Endodermal cell (in vitro differentiated cells): Measurements from ENCODE around the gene CCDC192. TPM values are rescaled to one million over a fixed set of nuclear protein-coding genes. Genes with fewer than 3 reads are reported as not detected.

Source experiments
- DNase-seq: peaks from one replicate; pipeline ENCODE4 v3.0.0-alpha.2; 2017
- H3K27ac ChIP-seq: 2 replicates; pipeline ENCODE4 v1.5.1; 2013; ENCODE audit warnings: mild to moderate bottlenecking, low read depth, low read length, moderate library complexity
- H3K27me3 ChIP-seq: 2 replicates; pipeline ENCODE4 v1.6.1; 2013; ENCODE audit warnings: mild to moderate bottlenecking, low read length, moderate library complexity; ENCODE audit not compliant: insufficient read depth, control insufficient read depth, poor library complexity, severe bottlenecking
- H3K36me3 ChIP-seq: 2 replicates; pipeline ENCODE4 v1.7.0; 2013; ENCODE audit warnings: mild to moderate bottlenecking, low read length, moderate library complexity; ENCODE audit not compliant: control insufficient read depth, insufficient read depth
- H3K4me1 ChIP-seq: one replicate; pipeline ENCODE4 v1.7.0; 2013; ENCODE audit warnings: low read length; ENCODE audit not compliant: control insufficient read depth, insufficient read depth
- H3K4me3 ChIP-seq: 2 replicates; pipeline ENCODE4 v1.5.1; 2013; ENCODE audit warnings: mild to moderate bottlenecking, low read length, moderate library complexity
- H3K9ac ChIP-seq: 2 replicates; pipeline ENCODE4 v1.6.1; 2013; ENCODE audit warnings: mild to moderate bottlenecking, low read length, moderate library complexity; ENCODE audit not compliant: poor library complexity, severe bottlenecking; ENCODE audit errors: extremely low read depth
- H3K9me3 ChIP-seq: 2 replicates; pipeline ENCODE4 v1.6.1; 2013; ENCODE audit warnings: mild to moderate bottlenecking, low read length, moderate library complexity; ENCODE audit not compliant: control insufficient read depth
- H3K27ac Mint-ChIP-seq: 2 replicates; pipeline ENCODE4 v1.8.0; 2020; ENCODE audit warnings: mixed read lengths
- H3K27me3 Mint-ChIP-seq: 2 replicates; pipeline ENCODE4 v1.8.0; 2021; ENCODE audit warnings: mild to moderate bottlenecking, mixed read lengths; ENCODE audit not compliant: insufficient read depth
- H3K36me3 Mint-ChIP-seq: 2 replicates; pipeline ENCODE4 v1.8.0; 2020; ENCODE audit warnings: low read depth, mixed read lengths
- H3K4me1 Mint-ChIP-seq: 2 replicates; pipeline ENCODE4 v1.8.0; 2020; ENCODE audit warnings: mixed read lengths
- H3K4me3 Mint-ChIP-seq: 2 replicates; pipeline ENCODE4 v1.8.0; 2020; ENCODE audit warnings: mild to moderate bottlenecking, moderate library complexity, mixed read lengths
- H3K9me3 Mint-ChIP-seq: 2 replicates; pipeline ENCODE4 v1.8.0; 2020; ENCODE audit warnings: mild to moderate bottlenecking, mixed read lengths
- WGBS, 2 experiments: methylation state at CpG; one replicate each; pipeline versions ENCODE4 v1.1.5 to v1.1.7; 2013; ENCODE audit warnings: missing lambda C conversion rate in 2 of 2, mixed read lengths in 1 of 2; ENCODE audit not compliant: insufficient coverage in 1 of 2, insufficient read length in 1 of 2; 5-methylcytosine and 5-hydroxymethylcytosine counted together
- total RNA-seq, 2 donors: library from RNA; stranded (reverse); fragmentation: NEBNext Ultra II Directional in 1 of 2; extraction: Animal tissue kit (Norgen Biotek cat#: 25700) in 1 of 2; gene quantifications; 2 replicates in 1 of 2; 3 replicates in 1 of 2; pipeline ENCODE4 v1.2.1, GENCODE V29; 2021
- TF ChIP-seq, protein P1 (sequence below): fragments of 200-600 bp; sonication (generic); conservative IDR thresholded peaks from 2 replicates; pipeline ENCODE4 v1.5.0; 2021; ENCODE audit warnings: antibody characterized with exemption, mild to moderate bottlenecking

Gene CCDC192
- total RNA-seq, 2 donors from 2014 or later: 0.48 to 1.3 TPM

GRCh38 chr5:127839496-127840197, 136.5 kb downstream of the CCDC192 start:
- no peak overlapping the region for H3K4me3 ChIP-seq
- DNase-seq: no peak
- Mint-ChIP-seq H3K36me3 (no peaks in the 10 kb centered on the region), H3K9me3 (peaks cover 18% of the 10 kb centered on the region), H3K27ac (no peak overlapping the region), H3K4me1 (peaks cover 8% of the 10 kb centered on the region), H3K27me3 (no peaks in the 10 kb centered on the region), H3K4me3 (no peak overlapping the region)
- TF ChIP-seq, protein P1, sequence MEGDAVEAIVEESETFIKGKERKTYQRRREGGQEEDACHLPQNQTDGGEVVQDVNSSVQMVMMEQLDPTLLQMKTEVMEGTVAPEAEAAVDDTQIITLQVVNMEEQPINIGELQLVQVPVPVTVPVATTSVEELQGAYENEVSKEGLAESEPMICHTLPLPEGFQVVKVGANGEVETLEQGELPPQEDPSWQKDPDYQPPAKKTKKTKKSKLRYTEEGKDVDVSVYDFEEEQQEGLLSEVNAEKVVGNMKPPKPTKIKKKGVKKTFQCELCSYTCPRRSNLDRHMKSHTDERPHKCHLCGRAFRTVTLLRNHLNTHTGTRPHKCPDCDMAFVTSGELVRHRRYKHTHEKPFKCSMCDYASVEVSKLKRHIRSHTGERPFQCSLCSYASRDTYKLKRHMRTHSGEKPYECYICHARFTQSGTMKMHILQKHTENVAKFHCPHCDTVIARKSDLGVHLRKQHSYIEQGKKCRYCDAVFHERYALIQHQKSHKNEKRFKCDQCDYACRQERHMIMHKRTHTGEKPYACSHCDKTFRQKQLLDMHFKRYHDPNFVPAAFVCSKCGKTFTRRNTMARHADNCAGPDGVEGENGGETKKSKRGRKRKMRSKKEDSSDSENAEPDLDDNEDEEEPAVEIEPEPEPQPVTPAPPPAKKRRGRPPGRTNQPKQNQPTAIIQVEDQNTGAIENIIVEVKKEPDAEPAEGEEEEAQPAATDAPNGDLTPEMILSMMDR: no peak
- H3K36me3 ChIP-seq: no peaks in the 10 kb centered on the region
- H3K9ac ChIP-seq: no peak overlapping the region
- no peaks in the 10 kb centered on the region for H3K4me1 ChIP-seq
- no peaks in the 10 kb centered on the region for H3K27me3 ChIP-seq
- 90% methylated on average over 2 of the region's 2 CpGs; no CpG with 5 or more reads in 1 of the 2 experiments for WGBS, 2 experiments
- H3K27ac ChIP-seq: no peak overlapping the region
- peaks cover 19% of the 10 kb centered on the region for H3K9me3 ChIP-seq

DNA sequence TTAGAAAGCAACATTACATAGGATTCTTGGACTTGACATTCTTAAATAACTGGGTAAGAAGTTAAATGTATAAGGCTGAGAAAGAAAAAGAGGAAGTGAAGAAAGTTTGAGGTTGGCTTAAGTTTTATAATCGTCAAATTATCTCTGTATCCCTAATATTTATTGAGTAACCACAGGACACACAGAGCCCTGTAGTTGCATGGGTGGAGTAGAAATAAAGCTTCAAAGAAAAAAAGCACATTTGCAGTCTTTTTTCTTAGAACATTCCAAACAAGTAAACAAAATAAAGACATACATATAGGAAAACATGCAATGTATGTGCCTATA, 137.0 kb downstream of the CCDC192 start:
- no peaks in the 10 kb centered on the region for H3K36me3 Mint-ChIP-seq
- Histone ChIP-seq H3K4me1 (no peaks in the 10 kb centered on the region), H3K36me3 (no peaks in the 10 kb centered on the region), H3K27me3 (no peaks in the 10 kb centered on the region), H3K4me3 (no peak overlapping the region), H3K27ac (no peak overlapping the region), H3K9me3 (peaks cover 19% of the 10 kb centered on the region), H3K9ac (no peak overlapping the region)
- H3K27me3 Mint-ChIP-seq: no peaks in the 10 kb centered on the region
- TF ChIP-seq, protein P1: no peak
- 100% methylated on average over 1 of the region's 1 CpG; no CpG with 5 or more reads in 1 of the 2 experiments for WGBS, 2 experiments
- no peak for DNase-seq
- H3K4me1 Mint-ChIP-seq: peaks cover 11% of the 10 kb centered on the region
- no peak overlapping the region for H3K27ac Mint-ChIP-seq
- H3K9me3 Mint-ChIP-seq: peaks cover 18% of the 10 kb centered on the region
- no peak overlapping the region for H3K4me3 Mint-ChIP-seq

GRCh38 chr5:127840809-127841208, 137.6 kb downstream of the CCDC192 start:
- H3K36me3 ChIP-seq: no peaks in the 10 kb centered on the region

More at GRCh38 chr5:127840809-127841208, 137.6 kb downstream of the CCDC192 start:
- no peak overlapping the region for H3K27ac ChIP-seq
- TF ChIP-seq, protein P1: no peak
- Mint-ChIP-seq H3K36me3 (no peaks in the 10 kb centered on the region), H3K4me3 (no peak overlapping the region), H3K27ac (no peak overlapping the region), H3K27me3 (no peaks in the 10 kb centered on the region), H3K4me1 (peaks cover 13% of the 10 kb centered on the region), H3K9me3 (peaks cover 12% of the 10 kb centered on the region)
- H3K4me1 ChIP-seq: no peaks in the 10 kb centered on the region
- H3K27me3 ChIP-seq: no peaks in the 10 kb centered on the region
- H3K9me3 ChIP-seq: peaks cover 17% of the 10 kb centered on the region
- no peak overlapping the region for H3K9ac ChIP-seq
- no peak overlapping the region for H3K4me3 ChIP-seq
- DNase-seq: no peak
